Activated CD8-positive, alpha-beta memory T cell treated with anti-CD3 and anti-CD28 coated beads, Interleukin-2, amount 50 U/mL, for 1 hour (primary cell): ENCODE data around the gene SCN9A.
"Not testable (repeated sequence)": the region's sequence is repeated elsewhere in the genome, so short reads cannot be mapped to it uniquely, and the experiment has no call there.

Experiments
- DNase-seq: peaks from one replicate; pipeline ENCODE4 v3.0.0-alpha.2; 2020; ENCODE audit errors: extremely low read depth

SCN9A gene

DNA sequence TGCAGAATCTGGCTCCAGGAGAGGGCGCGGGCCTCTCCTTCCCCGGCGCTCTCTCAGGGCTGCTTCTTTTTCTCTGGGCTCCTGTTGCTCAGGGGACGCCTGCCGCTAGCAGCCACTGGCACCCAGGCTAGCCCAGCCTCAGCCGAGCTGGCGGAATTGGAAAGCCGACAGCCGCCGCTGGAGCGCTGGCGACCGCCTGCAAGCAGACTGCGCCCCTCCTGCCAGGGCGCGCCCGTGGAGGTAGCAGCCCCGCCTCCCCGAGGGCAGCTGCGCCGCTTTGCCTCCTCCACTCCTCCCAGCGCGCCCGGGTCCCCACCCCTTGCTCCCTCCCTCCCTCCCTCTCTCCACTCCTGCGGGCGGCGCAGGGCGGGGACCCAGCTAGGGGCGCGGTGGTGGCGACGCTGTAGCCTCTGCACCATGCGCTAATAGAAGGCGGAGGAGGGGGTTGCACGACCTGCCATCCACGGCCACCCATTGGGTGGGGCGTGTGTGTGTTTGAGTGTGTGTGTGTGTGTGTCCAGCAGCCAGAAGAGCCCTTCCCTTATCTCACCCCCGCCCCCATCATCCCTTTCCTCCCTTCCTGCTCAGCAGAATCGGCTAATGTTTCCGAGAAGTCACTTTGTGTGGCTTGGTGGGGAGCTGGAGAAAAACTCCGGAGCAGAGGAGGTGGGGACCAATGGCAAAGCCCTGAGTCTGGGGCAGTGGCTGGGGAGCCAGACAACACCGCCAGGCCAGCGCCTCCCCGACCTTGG lies at the start of gene SCN9A:
Gene SCN9A, minus strand, starts transcription at position 209 of the 752 bp plus-strand sequence. CDS start 64,188 bp downstream, outside the sequence.
- DNase-seq, result no peak

DNA sequence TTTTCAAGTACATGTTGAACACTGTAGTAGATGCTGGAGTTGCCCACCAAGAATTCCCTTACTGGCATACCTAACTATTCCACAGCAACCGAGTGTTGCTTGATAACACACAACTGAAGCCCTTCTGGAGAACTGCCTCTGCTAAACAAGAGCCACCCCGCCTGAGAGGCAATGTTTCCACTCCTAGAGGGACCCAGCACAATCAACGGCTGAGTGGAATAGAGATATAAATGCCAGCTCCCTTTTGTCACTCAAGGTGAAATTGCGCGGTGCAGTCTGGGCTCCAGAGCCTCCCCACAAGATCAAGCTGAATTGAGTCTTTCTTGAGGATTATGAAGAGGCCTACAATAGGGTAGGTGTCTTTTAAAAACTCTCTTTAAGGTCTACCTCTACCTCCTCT lies 49.1 kb upstream of the SCN9A start:
- DNase-seq, result no peak

DNA sequence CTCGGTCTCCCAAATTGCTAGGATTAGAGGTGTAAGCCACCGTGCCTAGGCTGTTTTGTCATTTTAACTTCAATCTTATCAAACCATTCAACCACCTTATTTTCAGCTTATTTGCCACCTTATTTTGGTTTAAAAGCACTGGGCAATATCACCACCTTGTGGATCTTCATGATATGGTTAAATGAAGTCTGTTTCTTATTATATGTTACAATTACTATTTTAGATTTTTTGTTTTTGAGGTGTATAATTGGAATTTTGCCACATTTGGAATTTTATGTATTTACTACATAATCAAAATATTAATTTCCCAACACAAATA lies 43.8 kb upstream of the SCN9A start:
- no peak for DNase-seq

DNA sequence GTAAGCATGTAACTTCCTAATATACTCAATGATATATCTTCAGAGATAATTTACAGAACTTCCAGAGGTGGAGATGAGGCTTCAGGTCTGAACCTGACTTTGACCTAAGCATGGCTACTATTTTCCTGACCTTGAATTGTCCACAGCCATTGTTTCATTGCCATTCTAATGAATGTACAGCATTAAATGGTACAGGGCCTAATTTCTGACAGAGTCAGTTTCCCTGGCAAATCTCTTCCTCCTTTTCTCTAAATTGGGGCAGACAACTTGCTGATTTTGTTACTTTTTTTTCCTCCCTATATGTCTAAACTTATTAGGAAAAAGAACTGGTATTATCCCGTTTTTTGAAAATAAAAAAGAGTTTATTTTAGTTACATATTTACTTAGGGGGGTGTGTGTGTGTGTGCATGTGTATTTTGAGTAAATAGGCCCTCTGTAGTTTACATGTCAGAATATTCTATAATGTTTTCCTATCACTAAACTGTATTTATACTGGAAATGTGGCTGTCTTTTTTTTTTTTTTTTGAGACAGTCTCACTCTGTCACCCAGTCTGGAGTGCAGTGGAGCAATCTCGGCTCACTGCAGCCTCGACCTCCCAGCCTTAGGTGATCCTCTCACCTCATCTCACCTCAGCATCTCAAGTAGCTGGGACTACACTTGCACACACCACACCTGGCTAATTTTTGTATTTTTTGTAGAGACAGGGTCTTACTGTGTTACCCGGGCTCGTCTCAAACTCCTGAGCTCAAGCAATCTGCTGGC lies 43.3 kb upstream of the SCN9A start:
- DNase-seq, result no peak

DNA sequence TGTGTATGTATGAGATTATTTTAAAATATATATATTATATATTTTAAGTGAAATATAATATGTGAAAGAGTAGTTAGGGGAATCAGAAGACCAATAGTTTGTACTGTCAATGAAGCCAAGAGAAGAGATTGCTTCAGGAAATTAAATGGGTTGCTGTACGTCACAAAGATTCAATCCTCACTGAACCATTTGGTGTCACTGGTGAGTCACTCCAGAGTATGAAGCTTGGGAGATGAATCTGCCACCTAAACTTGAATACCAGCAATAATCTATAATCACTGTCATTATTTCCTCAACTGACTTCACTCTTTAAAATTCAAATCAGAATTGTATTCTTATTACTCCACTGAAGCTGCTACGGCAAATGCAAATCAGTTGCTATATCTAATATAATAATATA lies 41.9 kb upstream of the SCN9A start:
- DNase-seq, result no peak

DNA sequence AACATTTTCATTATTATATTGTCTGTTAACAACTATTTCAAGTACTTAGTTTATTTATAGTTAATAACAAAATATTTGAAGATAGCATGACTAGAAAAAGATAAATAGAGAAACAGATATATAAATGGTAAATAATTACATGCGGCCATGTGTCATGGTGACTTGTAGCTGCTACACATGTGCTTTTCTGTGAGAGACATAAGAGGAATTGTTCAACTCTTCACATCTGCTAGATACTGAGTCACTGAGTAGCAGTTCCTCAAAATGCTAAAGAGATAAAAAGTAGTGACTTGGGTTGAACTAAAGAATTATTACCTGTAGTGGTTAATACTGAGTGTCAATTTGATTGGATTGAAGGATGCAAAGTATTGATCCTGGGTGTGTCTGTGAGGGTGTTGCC lies 37.5 kb upstream of the SCN9A start:
- DNase-seq, result no peak

DNA sequence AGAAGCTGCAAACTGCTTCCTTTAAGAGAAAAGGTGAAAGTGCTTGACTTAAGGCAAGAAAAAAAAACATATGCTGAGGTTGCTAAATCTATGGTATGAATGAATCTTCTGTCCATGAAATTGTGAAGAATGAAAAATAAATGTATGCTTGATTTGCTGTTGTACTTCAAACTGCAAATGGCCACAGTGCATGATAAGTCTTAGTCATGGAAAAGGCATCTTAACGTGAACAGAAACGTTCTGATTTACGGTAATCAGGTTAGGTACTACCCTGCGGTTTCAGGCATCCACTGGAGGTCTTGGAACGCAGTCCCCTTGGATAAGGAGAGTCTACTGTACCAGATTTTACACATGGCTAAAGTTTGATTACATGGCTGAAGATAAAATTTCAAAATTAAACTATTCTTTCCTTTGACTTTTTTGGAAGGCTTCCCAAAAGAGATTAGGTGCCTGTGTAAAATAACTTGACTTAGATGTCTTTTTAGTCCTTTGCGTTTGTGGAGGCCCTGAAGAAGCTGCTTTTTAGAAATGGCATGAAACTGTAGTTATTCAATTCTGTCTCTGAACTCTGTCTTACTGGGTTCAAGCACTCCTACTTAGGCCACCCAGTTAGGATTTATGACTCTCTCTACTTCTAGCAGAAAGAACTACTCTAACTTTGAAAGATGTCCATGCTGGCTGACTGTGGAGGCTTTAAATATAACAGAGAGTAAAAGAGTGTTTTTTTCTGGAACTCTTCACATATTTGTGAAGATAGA lies 35.9 kb upstream of the SCN9A start:
- DNase-seq, result no peak

DNA sequence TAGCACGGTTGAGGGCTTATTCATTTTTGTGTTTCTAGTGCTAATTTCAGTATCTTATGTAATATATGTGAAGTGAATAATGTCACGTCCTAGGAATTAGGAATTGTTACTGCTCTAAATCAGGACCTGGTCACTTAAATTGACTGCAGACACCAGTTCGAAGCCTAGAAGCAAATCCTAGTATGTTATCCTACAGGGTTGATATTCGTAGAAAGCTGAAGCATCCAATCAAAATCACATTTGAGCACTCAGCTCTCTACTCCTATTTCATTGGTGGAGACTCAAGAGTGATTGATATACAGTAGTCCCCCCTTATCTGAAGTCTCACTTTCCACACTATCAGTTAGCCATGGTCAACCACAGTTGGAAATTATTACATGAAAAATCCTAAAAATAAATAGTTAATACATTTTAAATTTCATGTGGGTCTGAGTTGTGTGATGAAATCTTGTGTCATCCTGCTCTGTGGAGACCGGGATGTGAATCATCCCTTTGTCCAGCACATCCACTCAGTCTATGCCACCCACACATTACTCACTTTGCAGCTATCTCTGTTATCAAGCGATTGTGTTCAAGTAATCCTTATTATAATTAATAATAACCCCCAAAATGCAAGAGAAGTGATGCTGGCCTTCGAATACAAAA lies 35.2 kb upstream of the SCN9A start:
- DNase-seq, result no peak

DNA sequence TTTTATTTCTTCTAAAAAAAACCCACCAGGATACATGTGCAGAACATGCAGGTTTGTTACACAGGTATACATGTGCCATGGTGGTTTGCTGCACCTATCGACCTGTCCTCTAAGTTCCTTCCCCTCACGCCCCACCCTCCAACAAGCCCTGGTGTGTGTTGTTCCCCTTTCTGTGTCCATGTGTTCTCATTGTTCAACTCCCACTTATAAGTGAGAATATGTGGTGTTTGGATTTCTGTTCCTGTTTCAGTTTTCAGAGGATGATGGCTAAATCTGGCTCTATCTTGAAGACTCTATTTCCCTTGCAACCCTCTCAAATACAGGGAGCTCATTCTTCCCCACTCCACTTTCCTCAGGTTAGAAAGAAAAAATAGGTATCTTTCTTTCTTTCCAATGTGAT lies 32.0 kb upstream of the SCN9A start:
- DNase-seq, result not testable (repeated sequence)

DNA sequence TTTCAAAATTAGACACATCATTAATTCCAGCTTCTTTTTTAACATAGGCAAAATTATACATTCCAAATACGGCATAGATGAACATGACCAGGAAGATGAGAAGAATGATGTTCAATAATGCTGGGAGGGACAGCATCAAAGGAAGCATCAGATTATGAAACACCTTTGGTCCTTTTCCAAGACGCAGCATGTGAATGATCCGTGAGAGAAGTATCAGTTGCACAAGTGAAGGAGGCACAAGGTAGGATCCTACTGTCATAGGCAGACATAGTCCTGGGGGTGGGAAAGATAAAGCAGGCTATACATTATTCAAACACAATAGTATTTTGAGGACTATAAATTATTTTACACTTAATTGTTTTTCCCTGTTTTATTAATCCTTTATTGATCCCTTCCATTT lies 30.6 kb upstream of the SCN9A start:
- no peak for DNase-seq

DNA sequence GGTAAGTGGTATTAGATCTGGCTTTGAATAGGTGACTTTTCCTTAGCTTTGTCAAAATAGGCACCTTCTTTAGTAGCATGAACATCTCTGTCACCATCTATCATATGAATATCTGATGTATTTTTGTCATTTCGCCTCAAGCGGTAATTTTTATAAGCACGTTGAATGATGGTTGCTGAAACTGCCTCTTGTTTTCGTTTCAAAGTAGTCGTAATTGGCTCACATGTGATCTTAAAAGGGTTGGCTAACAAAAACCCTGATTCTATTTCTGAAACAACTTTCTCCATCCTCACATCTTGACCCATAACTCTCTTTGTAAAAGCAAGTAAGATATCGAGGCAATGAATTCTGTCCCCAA lies 29.8 kb upstream of the SCN9A start:
- no peak for DNase-seq

DNA sequence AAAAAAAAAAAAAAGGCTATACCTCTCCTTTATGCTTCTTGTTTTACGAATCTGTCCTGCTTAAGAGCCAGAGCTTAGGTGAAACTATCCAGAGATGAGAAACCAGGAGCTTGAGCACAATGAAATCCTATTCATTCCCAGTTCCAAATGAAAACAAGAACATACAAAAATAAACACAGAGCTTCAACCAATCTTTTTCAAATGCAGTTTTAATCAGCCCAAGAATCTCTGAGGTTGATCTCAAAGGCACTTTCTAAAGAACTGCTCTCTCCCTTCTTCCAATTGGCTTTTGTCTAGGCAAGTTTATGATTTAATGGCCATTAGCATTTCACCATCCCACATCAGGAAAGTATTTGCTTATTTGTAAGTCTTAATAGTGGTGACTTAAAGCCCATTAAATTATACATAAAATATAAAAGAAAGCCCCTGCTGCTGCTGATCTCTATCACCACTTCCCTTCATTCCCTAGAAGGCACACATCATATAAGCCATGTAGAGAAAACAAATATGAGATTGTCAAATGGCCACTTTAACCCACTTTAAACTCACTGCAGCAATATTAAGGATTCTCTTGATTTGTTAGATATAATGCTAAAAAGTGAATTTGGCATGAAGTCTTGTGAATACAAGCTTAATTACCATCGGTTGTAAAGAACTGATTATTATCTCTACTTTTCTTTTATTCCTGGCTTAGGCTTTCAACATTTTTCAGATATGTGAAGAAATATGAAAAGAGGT lies 29.3 kb upstream of the SCN9A start:
- no peak for DNase-seq

DNA sequence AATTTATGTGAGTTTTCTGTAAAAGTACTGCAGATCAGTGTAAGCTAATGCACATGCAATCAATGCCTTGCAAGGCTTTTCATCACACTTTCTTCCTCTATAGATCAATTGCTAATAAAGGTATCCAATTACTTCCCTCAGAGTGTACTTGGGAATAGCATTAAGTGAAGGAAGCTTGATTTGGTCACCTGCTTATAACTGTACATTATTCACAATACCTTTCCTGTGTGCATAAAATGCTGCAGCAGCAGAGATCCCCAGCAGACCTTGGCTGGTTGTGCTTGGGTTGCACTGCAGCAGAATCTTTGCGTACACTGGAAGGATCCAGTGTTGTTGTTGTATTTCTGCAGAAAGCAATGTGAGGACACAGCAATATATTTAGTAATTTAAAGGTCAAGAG lies 18.5 kb upstream of the SCN9A start:
- DNase-seq, result no peak

DNA sequence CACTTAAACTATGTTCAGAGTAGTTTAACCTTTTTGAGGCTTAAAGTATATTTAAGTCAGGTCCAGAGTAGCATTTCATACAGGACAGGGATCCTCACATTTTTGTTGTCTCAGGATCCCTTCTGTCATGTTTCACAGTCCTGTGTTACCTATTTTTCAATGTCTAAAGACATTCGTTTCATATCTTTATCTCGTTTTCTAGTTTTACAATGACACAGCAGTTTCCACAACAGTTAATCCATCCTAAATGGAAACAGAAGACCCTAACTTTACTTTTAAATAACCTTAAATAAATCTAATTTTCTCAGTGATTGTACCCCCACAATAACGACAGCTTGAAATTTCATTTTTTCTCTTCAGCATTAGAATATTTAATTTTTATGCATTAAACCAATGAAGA lies 17.3 kb upstream of the SCN9A start:
- no peak for DNase-seq

DNA sequence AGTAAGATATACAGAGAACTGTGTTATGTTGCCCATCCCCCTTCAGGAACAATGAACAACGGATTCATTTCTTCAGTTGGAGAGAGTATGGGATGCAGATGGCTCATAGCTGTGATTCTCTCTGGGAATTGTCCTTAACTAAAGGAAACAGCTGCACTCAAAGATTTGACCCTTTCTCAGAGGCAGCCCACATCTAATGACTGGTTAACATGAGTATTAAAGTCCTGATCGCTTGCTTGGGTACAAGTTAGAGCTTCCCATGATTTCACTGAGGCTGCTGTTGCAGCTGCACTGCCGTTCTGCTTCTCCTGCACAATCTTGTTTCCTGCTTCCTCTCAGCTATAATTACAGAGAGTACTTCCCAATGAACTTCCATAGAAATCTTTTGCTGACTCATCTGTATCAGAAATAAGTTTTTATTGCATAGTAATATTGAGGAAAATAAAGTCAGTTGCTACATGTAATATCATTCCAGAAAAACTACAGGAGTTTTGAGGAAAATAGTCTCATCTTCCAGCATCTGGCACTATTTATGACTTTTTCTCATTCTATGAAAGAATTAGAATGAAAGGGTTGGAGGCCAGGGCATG lies 12.8 kb upstream of the SCN9A start:
- no peak for DNase-seq

DNA sequence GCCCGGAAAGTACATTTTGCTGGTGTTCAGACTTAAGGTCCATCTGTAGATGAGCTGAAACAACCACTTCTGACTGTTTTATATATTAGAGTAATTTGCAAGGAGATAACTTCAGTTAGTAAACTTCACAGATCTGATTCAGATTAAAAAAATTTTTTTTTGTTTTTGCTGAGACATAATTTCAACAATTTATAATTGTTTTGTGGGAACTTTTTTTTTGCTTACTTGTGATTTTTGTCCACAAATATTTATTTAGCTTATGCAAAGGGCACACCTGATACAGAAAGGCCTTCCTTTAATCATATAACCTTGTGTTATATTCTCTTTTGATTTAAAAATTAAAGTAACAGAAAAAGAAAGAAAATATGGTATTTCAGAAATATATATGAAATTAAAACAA lies 9.6 kb upstream of the SCN9A start:
- DNase-seq, result no peak

DNA sequence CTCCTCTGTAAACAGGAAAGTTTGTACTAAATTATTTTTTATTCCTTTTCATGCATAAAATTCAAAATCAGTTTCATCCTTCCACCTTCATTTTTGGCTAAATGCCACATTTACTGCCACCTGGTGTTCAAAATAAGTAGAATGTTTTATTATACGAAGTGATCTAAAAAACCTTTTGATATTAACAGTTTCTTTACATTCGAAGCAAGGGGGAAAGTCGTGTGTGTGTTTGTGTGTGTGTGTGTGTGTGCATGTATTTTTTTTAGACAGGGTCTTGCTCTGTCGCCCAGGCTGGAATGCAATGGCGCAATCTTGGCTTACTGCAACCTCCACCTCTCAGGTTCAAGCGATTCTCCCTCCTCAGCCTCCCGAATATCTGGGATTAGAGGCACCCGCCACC lies 9.0 kb upstream of the SCN9A start:
- DNase-seq, result no peak

DNA sequence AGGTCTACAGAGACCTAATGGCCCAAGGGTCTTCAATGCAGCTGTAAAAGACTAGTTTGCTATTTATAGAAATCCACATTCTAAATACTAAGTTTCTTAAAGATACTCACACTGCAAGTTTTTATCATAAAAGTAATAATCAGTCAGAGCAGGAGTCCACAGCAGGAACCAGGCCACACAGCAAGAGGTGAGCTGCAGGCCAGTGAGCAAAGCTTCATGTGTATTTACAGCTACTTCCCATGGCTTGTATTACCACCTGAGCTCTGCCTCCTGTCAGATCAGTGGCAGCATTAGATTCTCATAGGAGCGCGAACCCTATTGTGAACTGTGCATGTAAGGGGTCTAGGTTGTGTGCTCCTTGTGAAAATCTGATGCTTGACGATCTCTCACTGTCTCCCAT lies 6.7 kb upstream of the SCN9A start:
- DNase-seq, result no peak

DNA sequence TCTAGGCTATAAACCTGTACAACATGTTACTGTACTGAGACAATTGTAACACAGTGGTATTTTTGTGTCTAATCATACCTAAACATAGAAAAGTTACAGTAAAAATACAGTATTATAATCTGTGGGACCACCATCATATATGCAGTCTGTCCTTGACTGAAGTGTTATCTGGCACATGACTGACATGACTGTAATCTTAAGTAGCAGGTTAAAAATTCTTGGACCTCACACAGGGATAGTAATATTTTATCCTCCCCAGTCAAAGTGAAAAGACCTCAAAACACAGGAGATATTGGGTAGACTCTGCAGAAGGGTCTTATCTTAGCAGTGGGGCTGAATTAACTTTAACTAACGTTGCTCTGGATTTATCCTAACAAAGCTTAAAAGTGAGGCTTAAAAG lies 4.9 kb upstream of the SCN9A start:
- no peak for DNase-seq

DNA sequence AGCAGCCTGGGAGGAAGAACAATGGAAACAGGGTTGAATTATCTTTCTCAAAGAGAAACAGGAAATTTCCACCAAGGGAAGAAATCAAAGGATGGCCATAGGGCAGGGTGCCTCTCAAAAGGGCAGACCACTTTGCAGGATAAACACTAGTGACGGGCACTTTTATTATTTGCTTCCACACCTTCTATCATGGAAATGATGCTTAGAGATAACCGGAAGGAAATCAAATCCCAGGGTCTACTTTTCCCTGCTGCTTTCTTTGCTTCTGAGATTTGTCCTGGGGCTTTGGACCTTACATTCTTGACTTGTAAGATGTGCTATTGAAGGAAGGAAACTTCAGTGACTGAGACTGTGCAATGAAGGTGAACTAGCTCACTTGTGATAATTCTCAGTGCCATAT lies 1.1 kb upstream of the SCN9A start:
- DNase-seq, result no peak

DNA sequence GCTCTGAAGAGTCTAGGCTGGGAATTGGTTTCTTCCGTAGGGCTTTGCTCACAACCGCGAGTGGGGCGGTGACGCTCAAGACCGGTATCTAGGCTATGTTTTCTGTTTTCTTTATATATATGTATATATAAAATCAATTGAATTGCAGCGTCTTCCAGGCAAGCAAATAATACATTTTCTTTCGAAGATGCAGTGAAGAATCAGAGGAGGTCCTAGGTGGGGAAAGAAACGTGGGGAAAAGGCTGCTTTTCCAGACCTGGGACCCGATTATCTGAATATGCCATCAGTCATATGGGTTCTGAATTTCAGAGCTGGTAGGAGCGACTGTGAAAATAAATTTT lies 714 bp upstream of the SCN9A start:
- no peak for DNase-seq
